ENCODE measurements around the gene TOX2. TPM values are rescaled to one million over a fixed set of nuclear protein-coding genes. Genes with fewer than 3 reads are reported as not detected.

Gene TOX2
- total and polyA plus RNA-seq, 5 donors from 2014 or later, result 2.0 to 9.2 (median 3.4) TPM

- no peaks in the 10 kb centered on the region for H3K36me3 ChIP-seq (ENCODE audit: control insufficient read depth, insufficient read depth, low read length)
- H3K27ac ChIP-seq (ENCODE audit: insufficient read depth, low read length, poor library complexity, severe bottlenecking), result no peak overlapping the region
- Mint-ChIP-seq H3K36me3 (peaks cover 11% of the 10 kb centered on the region), H3K4me1 (peaks cover 16 to 70% (median 40%) of the 10 kb centered on the region in 4 donors), H3K4me3 (no peak overlapping the region), H3K27ac (no peak overlapping the region), H3K9me3 (peaks cover 0 to 11% (median 1%) of the 10 kb centered on the region in 7 donors), H3K27me3 (no peaks in the 10 kb centered on the region)
- H3K4me3 ChIP-seq (ENCODE audit: low read depth, low read length), result no peak overlapping the region
- peaks cover 0 to 3% of the 10 kb centered on the region in 2 experiments for H3K9me3 ChIP-seq (ENCODE audit: control insufficient read depth in 2 of 2, low read length in 2 of 2)
- no peaks in the 10 kb centered on the region for H3K27me3 ChIP-seq (ENCODE audit: control insufficient read depth, insufficient read depth, low read length)
- peaks cover 46% of the 10 kb centered on the region for H3K4me1 ChIP-seq (ENCODE audit: control insufficient read depth, insufficient read depth, low read length, poor library complexity, severe bottlenecking)
- DNase-seq (no peak), ATAC-seq (ENCODE audit: low read depth in 2 of 2) (no peak)
These were observed 47.2 kb downstream of the TOX2 start for GRCh38 chr20:43961541-43962471.

- H3K36me3 ChIP-seq (ENCODE audit: control insufficient read depth, insufficient read depth, low read length), result no peaks in the 10 kb centered on the region
- peaks cover 0 to 3% of the 10 kb centered on the region in 2 experiments for H3K9me3 ChIP-seq (ENCODE audit: control insufficient read depth in 2 of 2, low read length in 2 of 2)
- H3K27ac ChIP-seq (ENCODE audit: insufficient read depth, low read length, poor library complexity, severe bottlenecking), result no peak overlapping the region
- H3K27me3 ChIP-seq (ENCODE audit: control insufficient read depth, insufficient read depth, low read length), result no peaks in the 10 kb centered on the region
- peaks cover 13 to 62% (median 36%) of the 10 kb centered on the region in 4 donors for H3K4me1 Mint-ChIP-seq
- peaks cover 7% of the 10 kb centered on the region for H3K36me3 Mint-ChIP-seq
- H3K4me3 ChIP-seq (ENCODE audit: low read depth, low read length), result no peak overlapping the region
- H3K4me1 ChIP-seq (ENCODE audit: control insufficient read depth, insufficient read depth, low read length, poor library complexity, severe bottlenecking), result peaks cover 46% of the 10 kb centered on the region
- H3K27me3 Mint-ChIP-seq, result no peaks in the 10 kb centered on the region
- H3K27ac Mint-ChIP-seq, result no peak overlapping the region
- DNase-seq (no peak), ATAC-seq (ENCODE audit: low read depth in 2 of 2) (no peak)
- peaks cover 0 to 8% (median 1%) of the 10 kb centered on the region in 7 donors for H3K9me3 Mint-ChIP-seq
- no peak overlapping the region for H3K4me3 Mint-ChIP-seq
These were observed 47.9 kb downstream of the TOX2 start for GRCh38 chr20:43962530-43962929.

- Mint-ChIP-seq H3K9me3 (peaks cover 0 to 2% (median 0%) of the 10 kb centered on the region in 7 donors), H3K36me3 (peaks cover 2% of the 10 kb centered on the region), H3K4me3 (no peak overlapping the region), H3K27me3 (no peaks in the 10 kb centered on the region), H3K27ac (no peak overlapping the region), H3K4me1 (peaks cover 13 to 57% (median 30%) of the 10 kb centered on the region in 4 donors)
- ATAC-seq (ENCODE audit: low read depth in 2 of 2) (no peak), DNase-seq (no peak)
- peaks cover 46% of the 10 kb centered on the region for H3K4me1 ChIP-seq (ENCODE audit: control insufficient read depth, insufficient read depth, low read length, poor library complexity, severe bottlenecking)
- no peak overlapping the region for H3K27ac ChIP-seq (ENCODE audit: insufficient read depth, low read length, poor library complexity, severe bottlenecking)
- no peaks in the 10 kb centered on the region for H3K9me3 ChIP-seq (ENCODE audit: control insufficient read depth in 2 of 2, low read length in 2 of 2)
- H3K36me3 ChIP-seq (ENCODE audit: control insufficient read depth, insufficient read depth, low read length), result no peaks in the 10 kb centered on the region
- H3K27me3 ChIP-seq (ENCODE audit: control insufficient read depth, insufficient read depth, low read length), result no peaks in the 10 kb centered on the region
- H3K4me3 ChIP-seq (ENCODE audit: low read depth, low read length), result no peak overlapping the region
These were observed 48.6 kb downstream of the TOX2 start for GRCh38 chr20:43963233-43963632.

- DNase-seq (peak in 2 of 3 donors; percentile 51 to 69), ATAC-seq (ENCODE audit: low read depth in 2 of 2) (peak; percentile 82 to 86)
- Histone ChIP-seq H3K9me3 (ENCODE audit: control insufficient read depth in 2 of 2, low read length in 2 of 2) (no peaks in the 10 kb centered on the region), H3K4me1 (ENCODE audit: control insufficient read depth, insufficient read depth, low read length, poor library complexity, severe bottlenecking) (peaks cover 38% of the 10 kb centered on the region), H3K27ac (ENCODE audit: insufficient read depth, low read length, poor library complexity, severe bottlenecking) (no peak overlapping the region), H3K27me3 (ENCODE audit: control insufficient read depth, insufficient read depth, low read length) (no peaks in the 10 kb centered on the region), H3K4me3 (ENCODE audit: low read depth, low read length) (no peak overlapping the region), H3K36me3 (ENCODE audit: control insufficient read depth, insufficient read depth, low read length) (no peaks in the 10 kb centered on the region)
- H3K4me3 Mint-ChIP-seq, result peak overlapping the region in 3 of 4 donors; percentile 34 to 84 (median 69)
- no peaks in the 10 kb centered on the region for H3K36me3 Mint-ChIP-seq
- peaks cover 12 to 54% (median 27%) of the 10 kb centered on the region in 4 donors for H3K4me1 Mint-ChIP-seq
- no peaks in the 10 kb centered on the region for H3K9me3 Mint-ChIP-seq
- H3K27ac Mint-ChIP-seq, result peak overlapping the region in 2 of 3 donors; percentile 24 to 79
- no peaks in the 10 kb centered on the region for H3K27me3 Mint-ChIP-seq
These were observed 49.5 kb downstream of the TOX2 start for GRCh38 chr20:43963872-43964791.

- Mint-ChIP-seq H3K36me3 (no peaks in the 10 kb centered on the region), H3K27me3 (no peaks in the 10 kb centered on the region), H3K4me3 (peak overlapping the region in 1 of 4 donors; percentile 8), H3K9me3 (no peaks in the 10 kb centered on the region), H3K4me1 (peaks cover 7 to 32% (median 14%) of the 10 kb centered on the region in 4 donors), H3K27ac (no peak overlapping the region)
- DNase-seq (no peak), ATAC-seq (ENCODE audit: low read depth in 2 of 2) (no peak)
- no peak overlapping the region for H3K27ac ChIP-seq (ENCODE audit: insufficient read depth, low read length, poor library complexity, severe bottlenecking)
- H3K4me1 ChIP-seq (ENCODE audit: control insufficient read depth, insufficient read depth, low read length, poor library complexity, severe bottlenecking), result peaks cover 17% of the 10 kb centered on the region
- H3K27me3 ChIP-seq (ENCODE audit: control insufficient read depth, insufficient read depth, low read length), result no peaks in the 10 kb centered on the region
- H3K9me3 ChIP-seq (ENCODE audit: control insufficient read depth in 2 of 2, low read length in 2 of 2), result no peaks in the 10 kb centered on the region
- H3K4me3 ChIP-seq (ENCODE audit: low read depth, low read length), result no peak overlapping the region
- H3K36me3 ChIP-seq (ENCODE audit: control insufficient read depth, insufficient read depth, low read length), result no peaks in the 10 kb centered on the region
These were observed 53.8 kb downstream of the TOX2 start for GRCh38 chr20:43968341-43969000.

- Histone ChIP-seq H3K9me3 (ENCODE audit: control insufficient read depth in 2 of 2, low read length in 2 of 2) (no peaks in the 10 kb centered on the region), H3K4me3 (ENCODE audit: low read depth, low read length) (no peak overlapping the region), H3K4me1 (ENCODE audit: control insufficient read depth, insufficient read depth, low read length, poor library complexity, severe bottlenecking) (peaks cover 11% of the 10 kb centered on the region), H3K27me3 (ENCODE audit: control insufficient read depth, insufficient read depth, low read length) (no peaks in the 10 kb centered on the region), H3K36me3 (ENCODE audit: control insufficient read depth, insufficient read depth, low read length) (no peaks in the 10 kb centered on the region), H3K27ac (ENCODE audit: insufficient read depth, low read length, poor library complexity, severe bottlenecking) (no peak overlapping the region)
- H3K4me1 Mint-ChIP-seq, result peaks cover 6 to 26% (median 14%) of the 10 kb centered on the region in 4 donors
- H3K4me3 Mint-ChIP-seq, result no peak overlapping the region
- no peak for DNase-seq
- H3K9me3 Mint-ChIP-seq, result peaks cover 0 to 1% (median 0%) of the 10 kb centered on the region in 7 donors
- no peaks in the 10 kb centered on the region for H3K36me3 Mint-ChIP-seq
- no peaks in the 10 kb centered on the region for H3K27me3 Mint-ChIP-seq
- H3K27ac Mint-ChIP-seq, result peak overlapping the region in 1 of 3 donors; percentile 72
- ATAC-seq (ENCODE audit: low read depth in 2 of 2), result no peak
These were observed 54.4 kb downstream of the TOX2 start for GRCh38 chr20:43969028-43969447.
